Activated CD4-positive, CD25-positive, alpha-beta regulatory T cell treated with anti-CD3 and anti-CD28 coated beads, Interleukin-2, amount 50 U/mL, for 72 hours (primary cell): ENCODE measurements around the gene PACRG.
A peak's percentile ranks its signal among the peaks of the same experiment; 100 is the strongest.

Experiments
- DNase-seq: peaks from one replicate; pipeline ENCODE4 v3.0.0; 2021

The PACRG gene

GRCh38 chr6:162711376-162711775 lies 16.4 kb upstream of the PACRG start:
- no peak for DNase-seq

- DNase-seq: no peak
These were observed 15.1 kb upstream of the PACRG start for GRCh38 chr6:162712694-162713093.

- DNase-seq: no peak
These were observed 13.6 kb upstream of the PACRG start for GRCh38 chr6:162713974-162714780.

GRCh38 chr6:162715601-162716000 lies 12.2 kb upstream of the PACRG start:
- no peak for DNase-seq

- no peak for DNase-seq
These were observed 8.2 kb upstream of the PACRG start for GRCh38 chr6:162719528-162719927.

GRCh38 chr6:162721404-162721687 lies 6.4 kb upstream of the PACRG start:
- no peak for DNase-seq

- DNase-seq: no peak
These were observed 5.5 kb upstream of the PACRG start for GRCh38 chr6:162722226-162722625.

GRCh38 chr6:162722633-162723032 lies 5.1 kb upstream of the PACRG start:
- DNase-seq: no peak

- DNase-seq: no peak
These were observed 840 bp upstream of the PACRG start for GRCh38 chr6:162726947-162727321.

- DNase-seq: peak; percentile 30
These were observed 423 bp downstream of the PACRG start for GRCh38 chr6:162728197-162728596.

- no peak for DNase-seq
These were observed 932 bp downstream of the PACRG start for GRCh38 chr6:162728706-162729105.

- no peak for DNase-seq
These were observed 2.7 kb downstream of the PACRG start for GRCh38 chr6:162730502-162730901.

GRCh38 chr6:162733489-162733888 lies 5.7 kb downstream of the PACRG start:
- DNase-seq: no peak

- no peak for DNase-seq
These were observed 9.2 kb downstream of the PACRG start for GRCh38 chr6:162736961-162737360.

GRCh38 chr6:162750776-162751175 lies 23.0 kb downstream of the PACRG start:
- DNase-seq: no peak

- DNase-seq: no peak
These were observed 23.6 kb downstream of the PACRG start for GRCh38 chr6:162751211-162751859.

GRCh38 chr6:162753775-162754174 lies 26.0 kb downstream of the PACRG start:
- no peak for DNase-seq

GRCh38 chr6:162770136-162770535 lies 42.4 kb downstream of the PACRG start:
- DNase-seq: no peak

GRCh38 chr6:162770955-162771354 lies 43.2 kb downstream of the PACRG start:
- DNase-seq: no peak

GRCh38 chr6:162772466-162772865 lies 44.7 kb downstream of the PACRG start:
- DNase-seq: no peak

- no peak for DNase-seq
These were observed 46.2 kb downstream of the PACRG start for GRCh38 chr6:162773996-162774395.

GRCh38 chr6:162777091-162777490 lies 49.3 kb downstream of the PACRG start:
- no peak for DNase-seq

GRCh38 chr6:162778603-162779002 lies 50.8 kb downstream of the PACRG start:
- no peak for DNase-seq

- DNase-seq: no peak
These were observed 58.0 kb downstream of the PACRG start for GRCh38 chr6:162785632-162786242.
